Bronchial epithelial cell (primary cell): ENCODE measurements around the gene USP28. TPM values are rescaled to one million over a fixed set of nuclear protein-coding genes. Genes with fewer than 3 reads are reported as not detected.
"Not testable (repeated sequence)": the region's sequence is repeated elsewhere in the genome, so short reads cannot be mapped to it uniquely, and the experiment has no call there.

Experiments
- DNase-seq: peaks from one replicate; pipeline ENCODE4 v3.0.0-alpha.2; 2010; ENCODE audit warnings: low read depth
- FAIRE-seq: peaks from 2 replicates; lab custom pipeline; 2011; peaks lifted over from hg19 to GRCh38; lab: Jason Lieb, UNC
- H3K27me3 ChIP-seq: 2 replicates; pipeline ENCODE4 v1.5.1; 2011; ENCODE audit warnings: low read length; ENCODE audit not compliant: control insufficient read depth, insufficient read depth
- H3K36me3 ChIP-seq: 2 replicates; pipeline ENCODE4 v1.5.1; 2011; ENCODE audit warnings: low read length; ENCODE audit not compliant: control insufficient read depth, insufficient read depth
- H3K4me3 ChIP-seq: 2 replicates; pipeline ENCODE4 v1.5.1; 2011; ENCODE audit warnings: mild to moderate bottlenecking, low read depth, low read length, control low read depth
- CTCF ChIP-seq: IDR thresholded peaks from 2 replicates; pipeline ENCODE4 v1.5.1; 2011; ENCODE audit warnings: mild to moderate bottlenecking, moderate library complexity, low read length, control low read depth, inconsistent platforms; ENCODE audit not compliant: insufficient read depth, severe bottlenecking
- total RNA-seq: library from RNA; depleted of rRNA; stranded (reverse); fragments of >200 nt; gene quantifications from 2 replicates; pipeline ENCODE4 v1.2.1, GENCODE V29; 2014

The USP28 gene
- total RNA-seq, 1 donor from 2014 or later, result 30.0 TPM

- H3K36me3 ChIP-seq, result peaks cover 3% of the 10 kb centered on the region
- H3K4me3 ChIP-seq, result no peak overlapping the region
- FAIRE-seq (no peak), DNase-seq (no peak)
- no peaks in the 10 kb centered on the region for H3K27me3 ChIP-seq
- TF ChIP-seq CTCF, result no peak
These were observed 69.7 kb downstream of the USP28 start for GRCh38 chr11:113805640-113806039.

GRCh38 chr11:113802621-113803020 is 72.8 kb downstream of the USP28 start:
- H3K27me3 ChIP-seq, result no peaks in the 10 kb centered on the region
- peaks cover 2% of the 10 kb centered on the region for H3K36me3 ChIP-seq
- no peak for TF ChIP-seq CTCF
- FAIRE-seq (no peak), DNase-seq (no peak)
- H3K4me3 ChIP-seq, result no peak overlapping the region

- DNase-seq (peak; percentile 44), FAIRE-seq (no peak)
- Histone ChIP-seq H3K27me3 (no peaks in the 10 kb centered on the region), H3K36me3 (peaks cover 2% of the 10 kb centered on the region), H3K4me3 (no peak overlapping the region)
- TF ChIP-seq CTCF, result peak; percentile 58
These were observed 78.6 kb downstream of the USP28 start for GRCh38 chr11:113796663-113797259.

GRCh38 chr11:113789675-113790320 is 85.6 kb downstream of the USP28 start:
- no peak overlapping the region for H3K4me3 ChIP-seq
- H3K36me3 ChIP-seq, result no peaks in the 10 kb centered on the region
- FAIRE-seq (no peak), DNase-seq (no peak)
- no peak for TF ChIP-seq CTCF
- H3K27me3 ChIP-seq, result peaks cover 2% of the 10 kb centered on the region

GRCh38 chr11:113789016-113789415 is 86.4 kb downstream of the USP28 start:
- not testable (repeated sequence) for FAIRE-seq, DNase-seq, H3K36me3 ChIP-seq, H3K27me3 ChIP-seq, H3K4me3 ChIP-seq

- TF ChIP-seq CTCF, result no peak
- H3K27me3 ChIP-seq, result no peaks in the 10 kb centered on the region
- DNase-seq (no peak), FAIRE-seq (peak; percentile 66)
- no peak overlapping the region for H3K4me3 ChIP-seq
- H3K36me3 ChIP-seq, result no peaks in the 10 kb centered on the region
These were observed 93.2 kb downstream of the USP28 start for GRCh38 chr11:113782134-113782533.
